Measurements from ENCODE around the gene CCDC188.

DNA sequence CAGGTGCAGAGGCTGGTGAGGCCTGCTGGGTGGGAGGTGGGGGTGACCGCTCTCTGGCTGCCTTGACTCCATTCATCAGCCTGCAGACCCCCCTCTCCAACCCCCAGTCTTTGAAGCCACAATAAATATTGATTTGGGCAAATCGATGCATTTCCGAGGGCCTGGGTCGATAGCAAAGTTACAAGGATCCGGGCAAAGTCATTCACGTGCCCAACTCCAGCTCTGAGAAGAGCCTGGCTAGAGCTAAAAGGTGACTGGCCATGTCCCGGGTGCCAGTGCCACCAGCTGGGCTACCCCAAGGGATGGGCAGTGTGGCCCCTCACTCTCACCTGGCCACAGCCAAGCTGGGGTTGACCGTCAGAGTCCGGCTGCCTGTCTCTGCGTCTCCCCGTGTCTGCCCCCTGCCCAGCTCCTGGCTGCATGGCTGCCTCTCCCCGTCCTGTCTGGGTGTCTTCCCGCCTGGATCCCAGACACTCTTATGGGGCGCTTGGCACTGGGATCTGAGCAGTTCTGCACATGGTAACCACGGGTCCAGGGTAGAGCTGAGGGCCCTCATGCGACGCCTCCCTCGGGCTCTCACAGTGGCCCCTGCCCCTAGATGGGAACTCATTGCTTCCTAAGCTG, 46.7 kb upstream of the CCDC188 start:
- TF ChIP-seq CTCF (IDR thresholded peaks at IDR 0.05; ENCODE audit: insufficient read depth, low read length) (no peak), POLR2AphosphoS5 (IDR thresholded peaks at IDR 0.05; ENCODE audit: low read depth) (no peak), GABPA (IDR thresholded peaks at IDR 0.05; ENCODE audit: low read depth) (no peak)
- TF ChIP-seq, protein P1, sequence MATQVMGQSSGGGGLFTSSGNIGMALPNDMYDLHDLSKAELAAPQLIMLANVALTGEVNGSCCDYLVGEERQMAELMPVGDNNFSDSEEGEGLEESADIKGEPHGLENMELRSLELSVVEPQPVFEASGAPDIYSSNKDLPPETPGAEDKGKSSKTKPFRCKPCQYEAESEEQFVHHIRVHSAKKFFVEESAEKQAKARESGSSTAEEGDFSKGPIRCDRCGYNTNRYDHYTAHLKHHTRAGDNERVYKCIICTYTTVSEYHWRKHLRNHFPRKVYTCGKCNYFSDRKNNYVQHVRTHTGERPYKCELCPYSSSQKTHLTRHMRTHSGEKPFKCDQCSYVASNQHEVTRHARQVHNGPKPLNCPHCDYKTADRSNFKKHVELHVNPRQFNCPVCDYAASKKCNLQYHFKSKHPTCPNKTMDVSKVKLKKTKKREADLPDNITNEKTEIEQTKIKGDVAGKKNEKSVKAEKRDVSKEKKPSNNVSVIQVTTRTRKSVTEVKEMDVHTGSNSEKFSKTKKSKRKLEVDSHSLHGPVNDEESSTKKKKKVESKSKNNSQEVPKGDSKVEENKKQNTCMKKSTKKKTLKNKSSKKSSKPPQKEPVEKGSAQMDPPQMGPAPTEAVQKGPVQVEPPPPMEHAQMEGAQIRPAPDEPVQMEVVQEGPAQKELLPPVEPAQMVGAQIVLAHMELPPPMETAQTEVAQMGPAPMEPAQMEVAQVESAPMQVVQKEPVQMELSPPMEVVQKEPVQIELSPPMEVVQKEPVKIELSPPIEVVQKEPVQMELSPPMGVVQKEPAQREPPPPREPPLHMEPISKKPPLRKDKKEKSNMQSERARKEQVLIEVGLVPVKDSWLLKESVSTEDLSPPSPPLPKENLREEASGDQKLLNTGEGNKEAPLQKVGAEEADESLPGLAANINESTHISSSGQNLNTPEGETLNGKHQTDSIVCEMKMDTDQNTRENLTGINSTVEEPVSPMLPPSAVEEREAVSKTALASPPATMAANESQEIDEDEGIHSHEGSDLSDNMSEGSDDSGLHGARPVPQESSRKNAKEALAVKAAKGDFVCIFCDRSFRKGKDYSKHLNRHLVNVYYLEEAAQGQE (IDR thresholded peaks at IDR 0.05; ENCODE audit: insufficient replicate concordance, low read depth): no peak
